ENCODE data around the gene CADPS. TPM values are rescaled to one million over a fixed set of nuclear protein-coding genes. Genes with fewer than 3 reads are reported as not detected.

The CADPS gene
- total RNA-seq, 1 donor from 2014 or later = 0.45 TPM

GRCh38 chr3:62815981-62816380 is 59.2 kb downstream of the CADPS start:
- DNase-seq (ENCODE audit: low spot score) = no peak

DNA sequence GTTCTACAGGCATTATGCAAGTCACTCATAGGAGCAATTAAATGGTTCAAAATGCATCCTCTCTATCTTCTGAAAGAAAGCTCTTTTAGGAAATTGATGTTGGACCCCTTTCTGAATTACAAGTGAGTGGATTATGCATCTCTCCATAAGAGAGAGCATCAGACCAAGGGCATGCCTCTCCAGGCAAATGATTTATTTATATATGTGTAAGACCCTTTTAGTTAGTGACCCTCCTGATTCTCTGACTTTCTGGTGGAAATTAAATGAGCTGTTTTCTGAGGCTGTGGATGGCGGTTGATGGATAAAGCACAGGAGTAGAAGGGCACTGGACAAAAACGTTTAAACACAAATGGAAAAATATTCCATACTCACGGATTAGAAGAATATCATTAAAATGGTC is 62.6 kb downstream of the CADPS start:
- DNase-seq (ENCODE audit: low spot score) = no peak

DNA sequence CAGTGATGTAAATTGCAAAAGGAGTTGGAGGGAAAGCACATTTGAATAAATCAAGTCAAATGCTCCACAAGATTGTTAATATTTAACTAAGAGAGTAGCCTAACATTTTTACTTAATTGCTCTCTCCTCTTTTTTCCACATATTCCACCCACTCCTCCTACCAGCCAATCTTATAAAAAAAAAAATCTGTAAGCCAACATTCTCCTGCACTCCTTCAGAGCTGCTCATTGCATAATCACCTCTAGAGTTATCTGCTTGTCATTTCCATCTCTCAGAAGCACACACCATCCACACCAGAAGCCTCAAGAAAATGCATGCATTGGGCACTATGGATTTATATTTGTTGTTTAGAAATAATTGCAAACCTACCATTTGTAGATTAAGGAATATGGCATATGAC is 64.1 kb downstream of the CADPS start:
- no peak for DNase-seq (ENCODE audit: low spot score)

- DNase-seq (ENCODE audit: low spot score) = no peak
Observed at GRCh38 chr3:62809369-62809768, 65.8 kb downstream of the CADPS start.

DNA sequence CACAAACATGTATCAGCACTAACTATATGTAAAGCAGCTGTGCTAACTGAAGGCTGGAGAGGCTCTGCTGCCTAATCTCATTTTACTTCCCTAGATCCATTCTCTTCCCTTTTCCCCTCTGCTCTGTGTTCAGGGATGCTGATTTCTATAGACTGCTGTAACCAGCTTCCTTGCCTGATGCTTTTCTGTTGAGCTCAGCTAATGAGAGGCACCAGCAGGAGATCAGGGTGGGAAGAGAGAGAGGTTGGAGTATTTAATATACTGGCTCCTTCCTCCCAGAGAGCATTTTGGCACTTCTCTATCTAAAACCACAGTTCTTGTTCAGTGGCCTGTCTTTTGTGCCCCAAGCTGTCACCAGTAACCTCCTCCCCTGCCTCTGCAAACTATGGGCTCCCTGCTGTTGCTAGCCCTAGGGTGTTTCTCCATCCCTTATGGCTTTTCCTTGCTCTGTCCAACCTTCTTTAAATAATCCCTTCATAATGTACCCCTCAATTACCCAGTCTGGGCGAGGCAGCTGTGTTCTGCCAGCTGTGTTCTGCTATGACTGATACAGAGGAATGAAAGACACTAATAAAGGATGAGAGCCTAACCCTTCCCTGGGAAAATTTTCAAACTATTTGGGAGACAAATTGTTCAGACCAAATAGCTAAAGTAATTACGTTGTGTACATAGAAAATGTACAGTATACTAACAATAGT is 69.5 kb downstream of the CADPS start:
- no peak for DNase-seq (ENCODE audit: low spot score)

DNA sequence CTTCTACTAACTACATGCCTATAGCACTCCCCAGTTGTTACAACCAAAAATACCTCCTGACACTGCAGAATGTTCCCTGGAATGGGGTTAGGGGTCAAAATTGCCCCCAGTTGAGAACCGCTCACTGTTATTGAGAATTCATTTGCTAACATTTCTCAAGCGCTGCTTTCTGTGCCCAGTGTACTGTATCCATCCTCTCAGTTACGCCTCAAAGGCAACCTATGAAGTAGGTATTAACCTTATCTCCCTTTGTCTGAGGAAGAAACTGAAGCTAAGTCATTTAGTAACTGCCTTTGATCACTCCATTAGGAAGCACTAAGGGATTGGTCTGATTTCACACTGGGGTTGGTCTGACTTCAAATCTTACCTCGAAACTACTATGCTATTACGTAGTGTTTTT is 70.1 kb downstream of the CADPS start:
- no peak for DNase-seq (ENCODE audit: low spot score)

DNA sequence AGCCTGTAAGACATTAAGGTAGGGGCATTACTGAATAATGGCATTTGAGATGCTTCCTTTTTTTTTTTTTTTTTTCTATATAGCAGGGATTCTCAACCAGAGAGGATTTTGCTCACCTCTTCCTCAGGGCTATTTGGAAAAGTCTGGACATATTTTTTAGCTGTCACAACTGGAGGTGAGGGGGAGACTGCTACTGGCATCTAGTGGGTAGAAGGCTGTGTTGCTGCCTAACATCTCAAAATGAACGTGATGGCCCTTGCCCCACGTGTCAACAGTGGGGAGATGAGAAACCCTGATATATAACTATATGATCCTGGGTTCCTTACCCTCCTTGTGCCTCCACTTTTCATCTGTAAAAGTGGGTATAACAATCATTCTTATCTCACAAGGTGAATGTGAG is 71.9 kb downstream of the CADPS start:
- DNase-seq (ENCODE audit: low spot score) = no peak

GRCh38 chr3:62798000-62798399 is 77.2 kb downstream of the CADPS start:
- DNase-seq (ENCODE audit: low spot score) = no peak

- no peak for DNase-seq (ENCODE audit: low spot score)
Observed at GRCh38 chr3:62797132-62797531, 78.1 kb downstream of the CADPS start.

- DNase-seq (ENCODE audit: low spot score) = no peak
Observed at GRCh38 chr3:62795978-62796657, 79.1 kb downstream of the CADPS start.

GRCh38 chr3:62793946-62794345 is 81.3 kb downstream of the CADPS start:
- DNase-seq (ENCODE audit: low spot score) = no peak

GRCh38 chr3:62785384-62785783 is 89.8 kb downstream of the CADPS start:
- no peak for DNase-seq (ENCODE audit: low spot score)

DNA sequence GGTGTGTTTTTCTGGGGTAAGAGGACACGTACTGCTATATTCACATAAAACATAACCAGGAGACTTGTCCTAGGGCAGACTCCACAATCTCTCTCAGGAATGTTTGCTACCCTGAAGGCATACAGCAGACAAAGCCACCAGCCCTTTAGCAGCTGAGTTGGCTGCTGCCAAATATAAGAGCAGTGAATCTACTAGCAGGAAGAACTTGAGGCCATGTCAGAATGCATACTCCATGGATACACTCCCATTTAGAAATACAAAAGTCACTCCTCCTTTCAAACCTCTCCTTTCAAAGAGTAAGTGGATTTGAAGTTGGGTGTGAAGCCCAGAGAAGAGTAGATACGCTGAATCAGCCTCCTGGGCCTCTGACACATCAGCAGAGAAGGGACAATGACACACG is 94.1 kb downstream of the CADPS start:
- DNase-seq (ENCODE audit: low spot score) = no peak

DNA sequence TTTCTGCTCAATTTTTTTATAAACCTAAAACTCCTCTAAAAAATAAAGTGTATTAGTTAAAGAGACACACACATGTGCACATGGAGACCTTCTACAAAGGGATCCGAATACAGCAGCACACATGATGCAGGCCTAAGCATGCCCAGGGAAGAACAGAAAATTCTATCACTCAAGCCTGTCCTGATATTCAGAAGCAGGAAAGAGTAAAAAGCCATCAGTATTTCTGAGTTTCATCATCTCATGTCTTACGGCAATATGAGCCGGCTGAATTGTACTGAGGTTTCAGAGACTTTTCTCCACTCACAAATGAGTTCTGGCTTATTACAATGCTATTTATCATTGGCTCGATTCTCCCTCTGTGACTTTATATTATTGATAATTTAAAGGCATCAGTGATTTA is 97.5 kb downstream of the CADPS start:
- no peak for DNase-seq (ENCODE audit: low spot score)

DNA sequence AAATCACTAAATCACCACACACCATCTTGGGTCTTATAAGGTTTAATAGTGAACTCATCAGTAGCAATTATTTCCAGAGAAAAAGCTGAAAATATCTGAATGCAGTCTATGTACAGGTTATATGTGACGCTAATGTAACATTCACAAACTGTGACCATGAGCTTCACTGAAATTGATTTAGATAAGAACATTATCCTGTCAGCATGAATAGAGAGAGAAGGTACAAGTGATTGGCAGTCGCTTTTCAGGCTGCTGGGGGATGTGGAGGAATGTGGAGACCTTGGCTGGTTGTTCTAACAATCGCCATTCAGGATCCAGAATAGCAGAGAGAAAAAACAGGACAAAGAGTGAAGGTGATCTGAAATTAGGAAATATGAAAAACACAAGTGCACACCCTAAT is 98.1 kb downstream of the CADPS start:
- no peak for DNase-seq (ENCODE audit: low spot score)

DNA sequence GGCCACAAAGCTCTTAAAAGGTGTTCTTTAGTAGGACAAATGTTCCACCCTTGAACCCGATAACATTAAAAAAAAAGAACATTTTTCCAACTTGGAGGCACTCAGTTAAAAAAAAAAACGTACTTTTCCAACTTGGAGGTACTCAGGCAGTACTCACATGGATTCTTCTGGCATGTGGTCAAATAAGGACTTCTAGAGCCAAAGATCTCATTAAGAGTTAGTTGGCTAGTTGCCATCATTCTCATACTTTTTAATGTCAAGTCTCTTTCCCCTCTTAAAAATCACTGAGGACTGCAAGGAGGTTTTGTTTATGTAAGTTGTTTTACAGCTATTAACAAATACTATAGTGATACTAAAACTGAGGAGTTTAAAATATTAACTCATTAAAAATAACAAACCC is 101.0 kb downstream of the CADPS start:
- DNase-seq (ENCODE audit: low spot score) = no peak

DNA sequence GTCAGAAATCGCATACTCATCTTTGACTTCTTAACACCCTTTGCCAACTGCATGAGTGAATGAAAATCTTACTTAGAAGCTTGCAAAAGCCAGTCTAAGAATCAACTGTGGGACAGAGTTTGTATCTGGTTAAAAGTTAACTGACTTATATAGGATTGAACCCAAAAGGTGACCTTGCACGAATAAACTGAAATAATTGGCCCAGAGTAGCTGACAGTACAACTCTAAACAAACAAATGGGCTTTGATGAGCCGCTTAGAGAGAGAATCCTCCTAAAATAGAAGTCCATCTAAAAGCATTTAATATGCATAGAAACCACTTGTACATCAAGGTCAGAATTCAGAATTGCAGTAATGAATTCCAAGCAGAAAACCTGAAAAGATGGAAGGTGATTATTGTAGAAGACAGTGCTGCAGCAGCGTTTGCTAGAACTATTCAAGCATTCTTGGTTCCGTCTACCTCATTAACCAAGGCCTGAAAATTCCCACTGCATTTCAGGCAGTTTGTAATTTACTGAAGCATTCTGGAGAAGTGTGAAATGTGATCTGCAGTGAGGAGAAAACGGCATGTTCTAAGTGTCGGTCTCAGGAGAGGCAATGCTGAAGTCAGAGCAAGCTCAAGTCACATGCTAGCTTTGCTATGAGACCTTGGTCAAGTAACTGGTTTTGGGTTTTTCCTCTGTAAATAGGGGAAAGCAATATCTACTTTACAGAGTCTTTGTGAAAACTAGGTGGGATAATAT is 103.7 kb downstream of the CADPS start:
- no peak for DNase-seq (ENCODE audit: low spot score)

DNA sequence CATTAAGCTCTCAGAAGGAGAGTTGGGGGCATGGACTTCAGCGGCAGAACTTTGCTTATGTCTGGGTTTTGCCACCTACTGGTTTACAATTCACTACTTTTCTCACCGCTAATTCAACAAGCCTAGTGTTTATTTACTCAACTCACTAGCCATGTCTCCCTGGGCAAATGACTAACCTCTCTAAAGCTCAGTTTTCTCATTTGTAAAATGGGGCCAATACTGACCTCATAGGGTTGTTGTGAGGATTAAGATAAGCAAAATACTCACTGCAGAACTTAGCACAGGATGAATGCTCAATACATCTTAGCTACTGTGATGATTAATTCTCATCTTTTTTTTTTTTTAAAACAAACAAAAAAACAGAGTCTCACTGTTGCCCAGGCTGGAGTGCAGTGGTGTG is 106.3 kb downstream of the CADPS start:
- DNase-seq (ENCODE audit: low spot score) = no peak

DNA sequence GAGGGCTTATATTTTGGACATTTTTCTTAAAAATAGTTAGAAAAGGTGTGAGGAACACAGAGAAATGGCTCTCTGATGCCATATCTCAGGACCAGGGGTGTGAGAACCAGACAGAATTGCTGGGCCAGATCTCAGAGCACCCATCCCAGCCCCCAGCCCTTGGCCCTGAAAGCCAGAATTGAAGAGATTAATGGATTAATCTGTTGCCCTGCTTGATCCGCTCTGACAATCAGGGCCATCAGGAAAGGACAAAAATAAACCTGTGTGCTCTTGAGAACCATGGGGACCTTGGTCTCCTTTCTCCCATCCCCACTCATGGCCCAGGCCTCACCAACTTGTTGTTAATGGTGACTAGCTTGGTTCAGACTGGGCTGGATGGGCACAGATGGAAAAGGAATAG is 113.5 kb downstream of the CADPS start:
- DNase-seq (ENCODE audit: low spot score) = no peak

DNA sequence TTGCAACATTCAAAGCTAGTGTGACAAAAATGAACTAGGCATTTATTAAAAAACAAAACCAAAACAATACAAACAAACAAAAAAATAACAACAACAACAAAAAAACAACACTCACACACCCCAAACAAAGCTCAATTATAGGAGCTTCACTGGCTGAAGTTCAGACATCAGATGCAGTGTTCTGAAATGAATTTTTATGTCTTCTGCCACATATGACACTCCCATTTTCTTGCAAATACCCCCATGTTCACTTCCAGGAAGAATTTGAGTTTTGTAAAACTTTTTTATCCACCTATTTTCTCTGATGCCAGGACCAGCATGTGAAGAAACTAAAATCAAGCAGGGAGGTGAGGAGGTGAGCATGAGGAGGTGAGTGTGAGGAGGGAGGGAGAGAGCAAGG is 113.9 kb downstream of the CADPS start:
- no peak for DNase-seq (ENCODE audit: low spot score)

DNA sequence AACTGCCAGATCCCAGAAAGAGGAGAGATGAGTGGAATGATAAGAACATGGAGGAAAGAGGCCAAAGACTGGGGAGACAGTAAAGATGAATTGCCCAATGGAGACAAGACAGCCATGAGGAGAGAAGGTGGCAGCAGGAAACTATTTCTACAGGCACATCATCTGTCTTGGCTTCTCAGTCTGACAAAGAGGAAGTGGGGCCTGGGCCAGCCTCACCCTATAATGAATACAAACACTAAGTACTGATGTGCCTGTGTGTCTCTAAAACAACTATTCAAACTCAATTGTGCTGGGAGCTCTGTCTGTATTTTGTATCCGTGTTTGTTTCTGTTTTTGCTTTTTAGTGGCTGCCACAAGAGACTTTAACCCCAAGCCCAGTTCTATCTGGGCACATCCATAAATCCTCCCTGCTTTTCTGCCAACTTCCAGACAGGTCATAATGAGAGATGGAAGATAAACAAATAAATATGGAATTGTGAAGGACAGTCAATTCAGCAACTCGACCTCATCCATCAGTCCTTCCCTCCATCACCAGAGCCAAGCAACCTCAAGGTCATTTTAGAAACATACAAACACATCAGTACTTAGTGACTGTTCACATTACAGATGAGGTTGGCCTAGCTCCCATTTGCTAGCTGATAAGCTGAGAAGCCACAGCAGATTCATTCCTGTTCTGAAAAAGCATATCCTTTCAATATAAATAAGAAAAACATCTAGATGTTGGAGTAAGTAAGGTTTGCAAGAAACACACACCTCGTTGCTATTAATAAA is 116.7 kb downstream of the CADPS start:
- DNase-seq (ENCODE audit: low spot score) = no peak

GRCh38 chr3:62757045-62757444 is 118.2 kb downstream of the CADPS start:
- no peak for DNase-seq (ENCODE audit: low spot score)
